Stimulated activated CD8-positive, alpha-beta memory T cell treated with anti-CD3 and anti-CD28 coated beads, Interleukin-15, amount 100 ng/mL, for 24 hours (primary cell): ENCODE measurements around the gene SAA1.
A peak's percentile ranks its signal among the peaks of the same experiment; 100 is the strongest.
"Not testable (repeated sequence)": the region's sequence is repeated elsewhere in the genome, so short reads cannot be mapped to it uniquely, and the experiment has no call there.

Experiments
- DNase-seq: peaks from one replicate; pipeline ENCODE4 v3.0.0-alpha.2; 2020; ENCODE audit warnings: low read depth

Gene SAA1

DNA sequence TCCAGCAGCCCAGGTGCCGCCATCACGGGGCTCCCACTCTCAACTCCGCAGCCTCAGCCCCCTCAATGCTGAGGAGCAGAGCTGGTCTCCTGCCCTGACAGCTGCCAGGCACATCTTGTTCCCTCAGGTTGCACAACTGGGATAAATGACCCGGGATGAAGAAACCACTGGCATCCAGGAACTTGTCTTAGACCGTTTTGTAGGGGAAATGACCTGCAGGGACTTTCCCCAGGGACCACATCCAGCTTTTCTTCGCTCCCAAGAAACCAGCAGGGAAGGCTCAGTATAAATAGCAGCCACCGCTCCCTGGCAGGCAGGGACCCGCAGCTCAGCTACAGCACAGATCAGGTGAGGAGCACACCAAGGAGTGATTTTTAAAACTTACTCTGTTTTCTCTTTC is at the start of gene SAA1:
Gene SAA1 (plus strand): TSS at position 316 of the 400 bp plus-strand sequence. CDS start 624 bp downstream, outside the sequence.
- DNase-seq = no peak

DNA sequence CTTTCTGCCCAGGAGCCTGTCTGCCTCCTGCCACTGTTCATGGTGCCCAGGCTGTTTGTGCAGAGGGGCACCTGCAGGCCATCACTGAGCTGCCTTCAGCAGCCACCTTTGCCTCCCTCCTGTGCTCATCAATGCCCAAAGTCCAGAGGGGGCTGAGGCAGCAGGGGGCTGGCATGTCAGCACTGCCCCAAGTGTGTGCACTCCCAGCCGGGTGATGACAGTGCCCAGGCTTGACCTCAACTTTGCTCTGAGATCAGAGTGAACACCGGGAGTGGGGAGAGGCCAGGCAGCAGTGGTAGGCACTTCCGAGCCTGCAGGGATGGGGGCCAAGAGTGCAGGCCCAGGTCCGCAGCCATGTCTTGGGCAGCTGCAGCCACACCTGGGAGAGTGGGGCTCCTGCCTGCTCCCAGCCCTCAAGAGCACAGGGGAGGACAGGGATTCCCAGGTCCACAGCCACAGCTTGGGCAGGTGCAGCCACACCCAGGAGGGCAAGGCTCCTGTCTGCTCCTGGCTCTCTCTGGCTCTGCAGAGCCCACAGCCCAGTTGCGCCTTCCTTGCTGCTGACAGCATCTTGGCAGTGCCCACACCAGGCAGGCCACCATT is 44.7 kb upstream of the SAA1 start:
- DNase-seq = no peak

DNA sequence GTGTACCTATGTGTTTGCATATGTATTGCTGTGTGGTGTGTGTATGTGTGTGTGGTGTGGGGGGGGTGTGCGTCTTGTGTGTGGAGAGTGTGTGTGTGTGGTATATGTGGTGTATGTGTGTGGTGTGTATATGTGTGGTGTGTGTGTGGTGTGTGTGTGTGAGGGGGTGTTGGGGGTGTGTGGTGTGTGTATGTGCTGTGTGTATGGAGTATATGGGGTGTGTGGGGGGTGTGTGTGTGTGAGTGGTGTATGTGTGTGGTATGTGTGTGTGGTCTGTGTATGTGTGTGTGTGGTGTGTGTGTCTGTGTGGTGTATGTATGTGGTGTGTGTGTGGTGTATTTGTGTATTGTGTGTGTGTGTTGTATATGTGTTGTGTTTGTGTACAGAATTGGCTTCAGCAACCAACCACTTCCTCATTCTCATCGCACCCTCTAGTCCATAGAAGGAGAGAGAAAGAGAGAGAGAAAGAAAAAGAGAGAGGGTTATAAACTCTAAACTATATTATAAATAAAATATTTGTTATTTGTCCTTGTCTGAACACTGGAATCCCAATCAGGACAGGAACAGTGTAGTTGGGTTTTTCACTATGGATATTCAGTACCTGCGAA is 43.1 kb upstream of the SAA1 start:
- no peak for DNase-seq

DNA sequence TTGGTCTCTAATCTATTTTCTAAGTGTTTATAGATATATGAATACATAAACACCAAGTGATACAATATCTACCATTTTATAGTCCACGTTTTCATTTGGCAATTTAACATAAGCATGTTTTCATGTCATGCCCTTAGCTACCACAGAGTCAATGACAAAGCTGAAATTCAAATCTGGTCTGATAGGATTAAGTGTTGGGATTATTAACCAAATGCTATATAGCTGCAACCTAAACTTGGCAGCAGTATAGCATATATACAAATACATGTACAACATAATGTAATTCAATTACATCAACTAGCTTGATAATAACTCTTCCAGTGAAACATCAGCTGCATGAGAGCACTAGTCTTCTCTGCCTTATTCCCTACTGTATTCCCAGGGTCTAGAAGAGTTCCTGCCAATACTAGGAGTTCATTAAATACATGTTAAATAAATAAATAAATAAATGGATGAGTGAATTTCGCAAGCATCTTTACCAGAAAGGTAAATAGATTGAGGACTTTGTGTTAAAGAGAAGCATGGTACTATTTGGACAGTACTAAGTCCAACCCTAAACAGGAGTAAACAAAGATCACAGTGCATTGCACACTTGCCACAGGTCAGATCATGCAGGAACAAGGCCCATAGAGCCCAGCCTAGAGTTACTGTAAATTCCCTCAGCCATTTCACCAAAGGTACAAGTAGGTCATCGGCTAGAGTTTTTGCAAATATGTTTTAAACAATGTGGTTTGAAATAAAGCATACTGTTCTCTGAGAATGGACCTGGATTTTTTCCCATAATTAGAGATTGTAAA is 42.3 kb upstream of the SAA1 start:
- no peak for DNase-seq

DNA sequence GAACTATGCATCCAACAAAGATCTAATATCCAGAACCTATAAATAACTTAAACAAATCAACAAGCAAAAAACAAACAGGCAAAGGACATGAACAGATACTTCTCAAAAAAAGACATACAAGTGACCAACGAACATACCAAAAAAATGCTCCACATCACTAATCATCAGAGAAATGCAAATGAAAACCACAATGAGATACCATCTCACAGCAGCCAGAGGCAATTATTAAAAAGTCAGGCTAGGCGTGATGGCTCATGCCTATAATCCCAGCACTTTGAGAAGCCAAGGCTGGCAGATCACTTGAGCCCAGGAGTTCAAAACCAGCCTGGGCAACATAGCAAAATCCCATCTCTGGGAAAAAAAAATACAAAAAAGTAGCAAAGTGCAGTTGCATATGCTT is 40.2 kb upstream of the SAA1 start:
- no peak for DNase-seq

DNA sequence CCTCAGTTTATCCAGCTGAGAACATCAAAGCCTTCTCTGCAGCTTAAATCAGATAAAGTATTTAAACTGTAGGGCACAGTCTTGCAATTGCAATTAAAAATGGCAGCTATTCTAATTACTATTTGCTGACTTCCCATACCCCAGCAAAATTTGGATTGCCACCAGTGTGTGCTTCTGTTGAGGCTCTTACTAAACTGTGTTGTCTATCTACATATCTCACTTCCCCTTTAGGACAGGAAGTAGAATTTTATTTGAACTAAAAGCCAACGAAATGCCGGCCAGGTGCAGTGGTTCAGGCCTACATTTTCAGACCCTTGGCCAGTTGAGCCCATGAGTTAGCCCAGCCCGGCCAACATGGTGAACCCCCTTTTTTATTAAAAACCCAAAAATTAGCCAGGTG is 36.6 kb upstream of the SAA1 start:
- DNase-seq = no peak

DNA sequence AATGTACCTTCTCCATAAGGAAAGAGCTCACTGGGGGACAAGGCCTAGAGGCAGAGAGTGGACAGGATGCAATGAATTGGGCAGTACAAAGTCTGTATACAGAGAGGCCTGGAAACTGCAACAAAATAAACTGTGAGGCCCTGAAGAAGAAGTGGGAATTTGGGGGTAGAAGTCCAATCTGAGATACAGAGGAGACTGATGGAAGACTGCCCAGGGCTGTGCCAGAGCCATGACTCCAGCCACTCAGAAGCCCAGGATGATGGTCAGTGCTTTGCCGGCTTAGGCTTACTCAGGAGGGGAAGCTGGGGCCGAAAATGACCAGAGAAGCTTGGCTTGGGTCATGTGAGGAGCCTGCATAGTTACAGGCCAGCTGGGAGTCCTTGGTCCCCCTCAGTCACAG is 35.2 kb upstream of the SAA1 start:
- no peak for DNase-seq

- DNase-seq = no peak
Measured at GRCh38 chr11:18233912-18234311, 32.2 kb upstream of the SAA1 start.

DNA sequence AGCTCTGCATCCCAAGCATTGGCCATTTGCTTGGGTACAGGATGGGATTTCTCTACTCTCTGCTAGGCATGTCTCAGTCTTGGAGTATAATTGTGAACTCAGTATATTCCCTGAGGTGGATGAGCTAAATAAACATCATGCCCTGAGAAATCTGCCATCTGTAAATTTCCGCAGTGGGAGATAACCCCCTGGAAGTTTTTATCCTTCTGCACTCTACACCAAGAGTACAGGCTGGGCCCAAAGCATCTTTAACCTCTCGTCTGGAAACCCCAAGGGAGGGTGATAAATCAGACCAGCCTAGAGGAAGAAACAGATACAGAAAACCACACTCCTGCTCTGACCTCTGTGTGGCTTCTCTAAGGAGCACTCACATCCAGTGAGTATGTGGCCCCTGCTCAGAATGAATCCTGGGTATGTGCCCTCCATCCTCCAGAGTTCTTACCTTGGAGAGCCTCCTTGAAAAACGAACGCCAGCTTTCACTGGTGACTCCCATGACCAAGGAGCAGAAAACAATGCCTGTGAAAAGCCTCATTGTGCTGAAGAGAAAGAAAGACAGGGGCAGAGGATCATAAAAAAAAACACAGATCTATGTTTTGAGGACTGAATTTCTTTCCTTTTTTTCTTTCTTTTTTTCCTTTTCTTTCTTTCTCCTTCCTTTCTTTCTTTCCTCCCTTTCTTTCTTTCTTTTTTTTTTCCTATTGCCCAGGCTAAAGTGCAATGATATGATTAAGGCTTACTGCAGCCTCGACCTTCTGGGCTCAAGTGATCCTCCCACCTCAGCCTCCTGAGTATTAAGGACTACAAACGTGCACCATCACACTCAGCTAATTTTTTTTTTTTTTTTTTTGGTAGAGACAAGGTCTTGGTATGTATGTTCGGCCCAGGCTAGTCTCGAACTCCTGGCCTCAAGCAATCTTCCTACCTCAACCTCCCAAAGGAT is 30.4 kb upstream of the SAA1 start:
- no peak for DNase-seq

DNA sequence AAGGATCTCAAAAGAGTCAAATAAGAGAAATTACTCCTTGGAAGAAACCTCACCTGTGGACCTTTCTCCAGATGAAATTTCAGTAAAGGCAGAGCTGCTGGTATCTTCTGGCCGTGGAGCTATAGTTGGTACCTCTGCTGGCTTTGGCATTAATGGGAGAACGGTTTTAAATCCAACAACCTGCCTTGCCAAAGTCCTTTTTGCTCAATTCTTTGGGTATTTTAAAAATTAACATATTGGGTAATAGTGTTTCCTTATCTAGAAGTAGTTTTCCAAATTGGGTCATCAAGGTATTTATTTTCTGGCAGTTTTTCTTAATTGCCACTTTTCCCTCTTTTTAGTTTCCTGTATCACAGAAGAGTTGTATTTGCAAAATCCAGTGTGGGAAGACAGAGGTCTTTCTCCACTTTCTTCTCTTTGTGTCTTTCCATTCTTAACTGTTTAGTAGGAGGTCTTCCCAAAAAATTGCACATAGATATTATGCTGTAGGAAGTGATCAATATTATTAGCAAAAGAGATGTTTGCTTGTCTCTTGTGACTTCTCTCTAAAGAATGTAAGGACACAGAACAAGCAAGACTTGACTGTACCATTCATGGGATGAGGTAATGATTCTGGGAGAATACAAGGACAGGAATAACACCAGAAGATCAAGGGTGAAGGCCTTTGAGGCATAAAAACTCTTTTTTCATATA is 29.3 kb upstream of the SAA1 start, which contains the start of gene SAA4:
Gene SAA4 (minus strand): TSS at position 139 of the 693 bp plus-strand sequence. CDS start 876 bp downstream, outside the sequence.
- no peak for DNase-seq

- DNase-seq = no peak
Measured at GRCh38 chr11:18239655-18240054, 26.4 kb upstream of the SAA1 start.

DNA sequence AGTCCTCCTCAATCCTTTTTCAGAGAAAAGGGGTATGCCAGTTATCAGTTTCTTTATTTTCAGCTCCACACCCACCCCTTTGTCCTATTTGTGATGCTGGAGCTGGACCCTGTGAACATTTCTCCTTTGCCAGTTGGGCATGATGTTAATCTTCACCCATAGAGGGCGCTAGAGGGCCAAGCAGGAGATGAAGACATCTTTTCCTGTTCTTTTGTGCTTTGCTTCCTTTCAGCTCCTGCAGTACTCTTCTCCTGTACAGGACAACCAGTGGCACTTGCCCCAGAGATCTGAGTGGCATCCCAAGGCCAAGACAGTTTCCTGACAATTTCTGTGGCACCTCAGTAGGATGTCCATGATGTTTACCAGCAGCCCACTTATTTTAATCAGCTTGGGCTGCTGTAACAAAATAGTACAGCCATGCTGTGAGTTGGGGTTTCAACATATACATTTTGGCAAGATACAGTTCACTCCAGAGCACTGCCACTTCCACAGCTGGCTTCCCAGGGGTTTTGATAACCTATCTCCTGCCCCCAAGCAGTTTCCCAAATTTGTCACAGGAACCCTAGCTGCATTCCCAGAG is 22.2 kb upstream of the SAA1 start:
- DNase-seq = peak; percentile 7

DNA sequence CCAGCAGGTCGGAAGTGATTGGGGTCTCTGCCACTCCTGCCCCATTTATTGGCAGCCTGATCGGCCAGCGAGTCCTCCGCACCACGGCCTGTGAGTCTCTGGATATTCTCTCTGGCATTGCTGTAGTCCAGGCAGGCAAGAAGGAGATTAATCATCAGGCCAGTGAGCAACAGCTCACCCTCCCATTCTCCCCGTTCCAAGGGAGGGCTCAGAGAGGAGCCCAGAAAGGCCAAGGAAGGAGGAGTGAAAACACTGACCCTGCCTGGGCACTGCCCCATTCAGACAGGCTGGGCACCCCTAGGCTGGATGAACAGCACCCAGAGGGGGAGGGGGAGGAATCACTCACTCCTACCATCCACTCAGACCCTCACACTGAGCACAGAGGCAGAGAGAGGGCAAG is 20.7 kb upstream of the SAA1 start:
- DNase-seq = no peak

DNA sequence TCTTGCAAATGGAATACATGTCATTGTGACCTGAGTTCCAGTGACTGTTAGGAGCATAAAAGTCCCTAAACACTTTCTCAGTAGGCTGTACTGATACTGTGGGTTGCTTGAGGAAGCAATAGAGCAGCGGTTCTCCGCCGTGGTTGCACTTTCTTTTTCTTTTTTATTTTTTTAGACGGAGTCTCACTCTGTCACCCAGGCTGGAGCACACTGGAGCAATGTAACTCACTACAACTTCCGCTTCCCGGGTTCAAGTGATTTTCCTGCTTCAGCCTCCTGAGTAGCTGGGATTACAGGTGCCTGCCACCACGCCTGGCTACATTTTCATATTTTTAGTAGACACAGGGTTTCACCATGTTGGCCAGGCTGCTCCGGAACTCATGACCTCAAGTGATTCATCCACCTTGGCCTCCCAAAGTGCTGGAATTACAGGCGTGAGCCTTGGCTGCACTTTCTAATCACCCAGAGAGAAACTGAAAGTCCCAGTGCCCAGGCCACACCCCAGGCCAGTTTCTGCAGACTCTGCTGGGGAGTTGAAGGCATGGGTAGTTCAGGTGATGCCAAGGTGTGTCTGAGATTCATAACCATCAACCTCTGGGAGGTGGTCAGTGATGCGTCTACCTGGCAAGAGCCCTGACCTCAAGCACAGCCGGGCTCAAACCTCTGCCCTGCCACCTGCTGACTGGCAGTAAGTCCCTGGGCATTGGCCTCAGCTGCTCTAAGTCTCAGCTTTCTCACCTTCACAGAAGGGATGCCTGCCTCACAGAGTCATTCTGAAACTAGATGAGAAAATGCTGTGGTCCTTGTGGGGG is 19.5 kb upstream of the SAA1 start:
- not testable (repeated sequence) for DNase-seq

- DNase-seq = not testable (repeated sequence)
Measured at GRCh38 chr11:18247191-18247581, 18.9 kb upstream of the SAA1 start.

DNA sequence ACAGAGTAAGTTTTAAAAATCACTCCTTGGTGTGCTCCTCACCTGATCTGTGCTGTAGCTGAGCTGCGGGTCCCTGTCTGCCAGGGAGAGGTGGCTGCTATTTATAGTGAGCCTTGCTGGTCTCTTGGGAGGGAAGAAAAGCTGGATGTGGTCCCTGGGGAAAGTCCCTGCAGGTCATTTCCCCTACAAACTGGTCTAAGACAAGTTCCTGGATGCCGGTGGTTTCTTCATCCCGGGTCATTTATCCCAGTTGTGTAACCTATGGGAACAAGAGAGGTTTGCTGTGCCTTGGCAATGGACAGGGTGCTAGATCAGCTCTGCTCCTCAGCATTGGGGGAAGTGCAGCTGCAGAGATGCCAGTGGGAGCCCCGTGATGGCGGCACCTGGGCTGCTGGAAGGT is 17.5 kb upstream of the SAA1 start, which contains the start of gene SAA2:
Gene SAA2 (minus strand): TSS at position 108 of the 400 bp plus-strand sequence. CDS start 657 bp downstream, outside the sequence.
- no peak for DNase-seq

DNA sequence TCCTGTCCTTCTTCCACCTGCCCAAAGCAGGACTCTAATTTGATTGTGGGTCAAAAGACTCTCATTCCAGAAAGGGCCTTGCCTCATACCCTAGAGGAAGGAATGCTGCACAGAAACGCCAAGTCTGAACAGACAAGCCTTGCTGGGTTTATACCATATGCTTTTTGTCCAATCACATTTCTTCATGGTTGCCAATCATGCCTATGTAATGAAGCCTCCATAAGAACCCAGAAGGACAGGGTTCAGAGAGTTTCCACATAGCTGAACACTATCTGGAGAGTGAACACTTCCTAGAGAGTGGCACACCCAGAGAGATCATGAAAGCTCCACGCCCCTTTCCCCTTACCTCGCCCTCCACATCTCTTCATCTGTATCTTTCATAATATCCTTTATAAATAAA is 12.8 kb upstream of the SAA1 start:
- DNase-seq = no peak

DNA sequence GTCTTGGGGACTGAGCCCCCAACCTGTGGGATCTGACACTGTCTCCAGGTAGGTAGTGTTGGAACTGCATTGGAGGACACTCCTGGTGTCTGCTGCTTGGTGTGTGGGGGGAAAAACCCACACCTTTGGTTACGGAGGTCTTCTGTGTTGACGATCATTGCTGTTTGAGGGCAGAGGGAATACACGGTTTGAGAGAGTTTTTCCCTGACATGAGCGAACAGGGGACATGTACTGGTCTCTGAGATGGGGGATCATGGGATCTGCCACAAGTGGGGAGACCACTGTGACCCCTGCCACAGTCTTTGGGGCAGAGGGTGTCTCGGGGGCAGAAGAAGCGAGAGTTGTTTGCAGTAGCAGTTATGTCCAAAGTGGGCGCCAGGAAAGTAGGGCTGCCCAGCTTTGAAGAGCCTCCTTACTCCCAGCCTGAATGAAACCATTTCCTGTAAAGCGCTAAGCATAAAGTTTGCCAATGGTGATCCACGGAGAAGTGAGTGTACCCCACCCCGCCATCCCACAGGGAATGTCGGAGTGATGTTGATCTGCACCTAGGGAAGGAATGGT is 12.2 kb upstream of the SAA1 start:
- no peak for DNase-seq

- no peak for DNase-seq
Measured at GRCh38 chr11:18254781-18255361, 11.2 kb upstream of the SAA1 start.
